MCF 10A (cell line): ENCODE measurements around the gene LINS1. TPM values are rescaled to one million over a fixed set of nuclear protein-coding genes. Genes with fewer than 3 reads are reported as not detected.

Experiments
- BruUV-seq: library from RNA; stranded (reverse); fragments of 400-500 nt; replicated peaks from 2 replicates; lab custom pipeline; 2021; lab: Mats Ljungman, UMichigan
- CTCF ChIA-PET: fragments of 300-600 bp; sonication (Branson Sonifier 250); formaldehyde crosslinking; extraction: SDS; loops from one replicate; lab custom pipeline; 2021; ENCODE audit warnings: antibody characterized with exemption, inconsistent platforms; lab: Yijun Ruan, JAX
- POLR2A ChIA-PET: fragments of 300-600, 350-650 bp; sonication (Branson Sonifier 250); formaldehyde crosslinking; extraction: SDS; loops from one replicate; lab custom pipeline; 2020; ENCODE audit warnings: antibody characterized with exemption, inconsistent platforms; lab: Yijun Ruan, JAX
- DNase-seq: peaks from one replicate; pipeline ENCODE4 v3.0.0-alpha.2; 2018; ENCODE audit not compliant: unreplicated experiment
- H3K27ac Mint-ChIP-seq: one replicate; pipeline ENCODE4 v1.8.0; 2022; ENCODE audit warnings: mild to moderate bottlenecking, low read depth, mixed read lengths; ENCODE audit not compliant: unreplicated experiment
- H3K27me3 Mint-ChIP-seq: one replicate; pipeline ENCODE4 v1.8.0; 2022; ENCODE audit warnings: mixed read lengths; ENCODE audit not compliant: insufficient read depth, unreplicated experiment
- H3K36me3 Mint-ChIP-seq: one replicate; pipeline ENCODE4 v1.8.0; 2022; ENCODE audit warnings: mild to moderate bottlenecking, moderate library complexity, mixed read lengths; ENCODE audit not compliant: insufficient read depth, unreplicated experiment
- H3K4me1 Mint-ChIP-seq: one replicate; pipeline ENCODE4 v1.8.0; 2022; ENCODE audit warnings: mixed read lengths; ENCODE audit not compliant: insufficient read depth, unreplicated experiment
- H3K4me3 Mint-ChIP-seq: one replicate; pipeline ENCODE4 v1.8.0; 2022; ENCODE audit warnings: mild to moderate bottlenecking, moderate library complexity, mixed read lengths; ENCODE audit not compliant: unreplicated experiment
- H3K9me3 Mint-ChIP-seq: one replicate; pipeline ENCODE4 v1.8.0; 2022; ENCODE audit warnings: mixed read lengths; ENCODE audit not compliant: unreplicated experiment
- CTCF ChIP-seq: fragments of 200-600 bp; IDR thresholded peaks from one replicate; pipeline ENCODE4 v1.8.0; 2022; ENCODE audit warnings: antibody characterized with exemption, mild to moderate bottlenecking; ENCODE audit not compliant: unreplicated experiment
- intact Hi-C: fragments of 100-400 bp; cut with micrococcal nuclease; formaldehyde crosslinking; loops from 2 replicates; pipeline ENCODE4 v1.14.1; 2022
- total RNA-seq: library from RNA; stranded (reverse); gene quantifications from 2 replicates; pipeline ENCODE4 v1.2.3, GENCODE V29; 2022

Gene LINS1
- total RNA-seq, 1 experiment from 2014 or later = 15.1 TPM

GRCh38 chr15:100524326-100524725 lies 77.7 kb downstream of the LINS1 start:
- no peak overlapping the region for H3K4me3 Mint-ChIP-seq
- BruUV-seq = no TSS peak
- ChIA-PET CTCF (interaction anchor here (0.7 kb wide), 1 partner anchor 160 kb away, joined by 4 read pairs; no protein-coding TSS in a partner anchor), POLR2A (interaction anchor here (0.6 kb wide), 1 partner anchor 243 kb away, joined by 3 read pairs; no protein-coding TSS in a partner anchor)
- intact Hi-C loops = no loop called here
- no peaks in the 10 kb centered on the region for H3K27me3 Mint-ChIP-seq
- no peaks in the 10 kb centered on the region for H3K9me3 Mint-ChIP-seq
- H3K4me1 Mint-ChIP-seq = no peaks in the 10 kb centered on the region
- no peak for DNase-seq
- H3K27ac Mint-ChIP-seq = no peak overlapping the region
- no peaks in the 10 kb centered on the region for H3K36me3 Mint-ChIP-seq
- no peak for TF ChIP-seq CTCF

- Mint-ChIP-seq H3K9me3 (no peaks in the 10 kb centered on the region), H3K4me3 (no peak overlapping the region), H3K36me3 (no peaks in the 10 kb centered on the region), H3K4me1 (no peaks in the 10 kb centered on the region), H3K27me3 (peaks cover 15% of the 10 kb centered on the region), H3K27ac (no peak overlapping the region)
- DNase-seq = no peak
- intact Hi-C loops = no loop called here
- ChIA-PET CTCF (interaction anchor here (1.2 kb wide), 1 partner anchor 8 kb away, joined by 4 read pairs; no protein-coding TSS in a partner anchor), POLR2A (no interaction called here)
- no TSS peak for BruUV-seq
- TF ChIP-seq CTCF = no peak
Observed at GRCh38 chr15:100521907-100522306, 80.1 kb downstream of the LINS1 start.

- DNase-seq = no peak
- Mint-ChIP-seq H3K4me1 (no peaks in the 10 kb centered on the region), H3K36me3 (no peaks in the 10 kb centered on the region), H3K27me3 (peaks cover 20% of the 10 kb centered on the region), H3K27ac (no peak overlapping the region), H3K9me3 (no peaks in the 10 kb centered on the region), H3K4me3 (no peak overlapping the region)
- intact Hi-C loops = no loop called here
- ChIA-PET CTCF (no interaction called here), POLR2A (interaction anchor here (0.6 kb wide), 1 partner anchor 11 kb away, joined by 3 read pairs; no protein-coding TSS in a partner anchor)
- no peak for TF ChIP-seq CTCF
- no TSS peak for BruUV-seq
Observed at GRCh38 chr15:100520132-100520921, 81.7 kb downstream of the LINS1 start.

- H3K9me3 Mint-ChIP-seq = no peaks in the 10 kb centered on the region
- DNase-seq = no peak
- peaks cover 32% of the 10 kb centered on the region for H3K27me3 Mint-ChIP-seq
- no peaks in the 10 kb centered on the region for H3K4me1 Mint-ChIP-seq
- intact Hi-C loops = no loop called here
- no peak for TF ChIP-seq CTCF
- ChIA-PET CTCF (no interaction called here), POLR2A (interaction anchor here (0.7 kb wide), 1 partner anchor 24 kb away, joined by 4 read pairs; no protein-coding TSS in a partner anchor)
- BruUV-seq = no TSS peak
- H3K36me3 Mint-ChIP-seq = peaks cover 5% of the 10 kb centered on the region
- H3K4me3 Mint-ChIP-seq = no peak overlapping the region
- H3K27ac Mint-ChIP-seq = peak overlapping the region; percentile 25
Observed at GRCh38 chr15:100517846-100518245, 84.1 kb downstream of the LINS1 start.

Other genes starting within 250 kb of the LINS1 start
- not detected in 2 replicates for gene CERS3, start 73.2 kb downstream of the LINS1 start, total RNA-seq
- 14.3 and 19.2 TPM in 2 replicates for gene ASB7, start 405 bp upstream of the LINS1 start, total RNA-seq